Lung microvascular endothelial cell (primary cell): ENCODE measurements around the gene EXOC6B. TPM values are rescaled to one million over a fixed set of nuclear protein-coding genes. Genes with fewer than 3 reads are reported as not detected.

Experiments used
- DNase-seq, 2 donors: peaks; one replicate each; pipeline versions ENCODE4 v3.0.0 to v3.0.0-alpha.2; 2010; ENCODE audit warnings: low read depth in 2 of 2
- total RNA-seq: library from RNA; depleted of rRNA; stranded (reverse); fragments of >200 nt; gene quantifications from 2 replicates; pipeline ENCODE4 v1.2.1, GENCODE V29; 2014

Gene EXOC6B
- total RNA-seq, 1 donor from 2014 or later = 16.1 TPM

GRCh38 chr2:72138011-72138881 is 687.6 kb downstream of the EXOC6B start:
- DNase-seq = no peak

- DNase-seq = peak; percentile 37 to 49
Observed at GRCh38 chr2:72137498-72138010, 688.3 kb downstream of the EXOC6B start.

GRCh38 chr2:72136933-72137497 is 688.8 kb downstream of the EXOC6B start:
- no peak for DNase-seq

- DNase-seq = no peak
Observed at GRCh38 chr2:72136331-72136730, 689.5 kb downstream of the EXOC6B start.

- DNase-seq = no peak
Observed at GRCh38 chr2:72135921-72136320, 689.9 kb downstream of the EXOC6B start.

GRCh38 chr2:72134997-72135800 is 690.6 kb downstream of the EXOC6B start:
- DNase-seq = no peak

- DNase-seq = no peak
Observed at GRCh38 chr2:72134408-72134996, 691.3 kb downstream of the EXOC6B start.

- no peak for DNase-seq
Observed at GRCh38 chr2:72133721-72134407, 692.0 kb downstream of the EXOC6B start.

GRCh38 chr2:72132981-72133720 is 692.7 kb downstream of the EXOC6B start:
- DNase-seq = no peak

- no peak for DNase-seq
Observed at GRCh38 chr2:72131916-72132841, 693.7 kb downstream of the EXOC6B start.

GRCh38 chr2:72131371-72131891 is 694.4 kb downstream of the EXOC6B start:
- DNase-seq = no peak

GRCh38 chr2:72130659-72131360 is 695.0 kb downstream of the EXOC6B start:
- no peak for DNase-seq

GRCh38 chr2:72129681-72130340 is 696.0 kb downstream of the EXOC6B start:
- DNase-seq = no peak

GRCh38 chr2:72128843-72129227 is 697.0 kb downstream of the EXOC6B start:
- DNase-seq = no peak

- no peak for DNase-seq
Observed at GRCh38 chr2:72128059-72128842, 697.6 kb downstream of the EXOC6B start.

- DNase-seq = no peak
Observed at GRCh38 chr2:72127401-72128058, 698.3 kb downstream of the EXOC6B start.
